ENCODE measurements around the gene LMBR1.

GRCh38 chr7:156898938-156899337 lies 6.0 kb upstream of the LMBR1 start:
- TF ChIP-seq CTCF (IDR thresholded peaks at IDR 0.05; ENCODE audit: insufficient read depth, low read depth, low read length) (no peak), EZH2 (IDR thresholded peaks at IDR 0.05; ENCODE audit: insufficient read depth, low read length) (no peak)

All from astrocyte (in vitro differentiated cells and primary cell).